GM12878 (cell line): ENCODE data around the gene UNC13B.

Experiments used
- POLR2AphosphoS5 ChIP-seq: IDR thresholded peaks from 2 replicates; pipeline ENCODE4 v1.6.1; 2011; ENCODE audit warnings: mild to moderate bottlenecking, low read length, inconsistent platforms
- TF ChIP-seq, protein P1 (sequence below): fragments of 450-650 bp; IDR thresholded peaks from 2 replicates; pipeline ENCODE4 v1.6.1; 2017; ENCODE audit warnings: antibody characterized with exemption, mild to moderate bottlenecking, moderate library complexity

DNA sequence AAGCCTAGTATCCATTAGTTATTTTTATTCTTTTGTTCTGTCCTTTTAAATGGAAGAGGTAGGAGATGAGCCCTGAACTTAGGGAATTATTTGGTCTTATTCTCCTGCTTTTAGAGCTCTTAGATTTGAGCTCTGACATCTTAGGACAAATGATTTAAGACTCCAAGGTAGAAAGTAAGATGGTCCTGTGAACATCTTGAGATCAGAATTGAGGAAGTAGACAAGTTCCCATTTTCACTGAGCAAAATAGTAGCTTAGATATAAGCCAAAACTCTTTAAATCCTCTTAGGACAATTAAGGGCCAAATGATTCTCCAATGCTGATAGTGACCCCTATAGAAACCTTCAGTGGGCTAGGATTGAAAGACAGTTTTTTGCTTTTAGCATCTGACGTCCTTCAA, 275.1 kb downstream of the UNC13B start:
- TF ChIP-seq POLR2AphosphoS5: no peak
- TF ChIP-seq, protein P1, sequence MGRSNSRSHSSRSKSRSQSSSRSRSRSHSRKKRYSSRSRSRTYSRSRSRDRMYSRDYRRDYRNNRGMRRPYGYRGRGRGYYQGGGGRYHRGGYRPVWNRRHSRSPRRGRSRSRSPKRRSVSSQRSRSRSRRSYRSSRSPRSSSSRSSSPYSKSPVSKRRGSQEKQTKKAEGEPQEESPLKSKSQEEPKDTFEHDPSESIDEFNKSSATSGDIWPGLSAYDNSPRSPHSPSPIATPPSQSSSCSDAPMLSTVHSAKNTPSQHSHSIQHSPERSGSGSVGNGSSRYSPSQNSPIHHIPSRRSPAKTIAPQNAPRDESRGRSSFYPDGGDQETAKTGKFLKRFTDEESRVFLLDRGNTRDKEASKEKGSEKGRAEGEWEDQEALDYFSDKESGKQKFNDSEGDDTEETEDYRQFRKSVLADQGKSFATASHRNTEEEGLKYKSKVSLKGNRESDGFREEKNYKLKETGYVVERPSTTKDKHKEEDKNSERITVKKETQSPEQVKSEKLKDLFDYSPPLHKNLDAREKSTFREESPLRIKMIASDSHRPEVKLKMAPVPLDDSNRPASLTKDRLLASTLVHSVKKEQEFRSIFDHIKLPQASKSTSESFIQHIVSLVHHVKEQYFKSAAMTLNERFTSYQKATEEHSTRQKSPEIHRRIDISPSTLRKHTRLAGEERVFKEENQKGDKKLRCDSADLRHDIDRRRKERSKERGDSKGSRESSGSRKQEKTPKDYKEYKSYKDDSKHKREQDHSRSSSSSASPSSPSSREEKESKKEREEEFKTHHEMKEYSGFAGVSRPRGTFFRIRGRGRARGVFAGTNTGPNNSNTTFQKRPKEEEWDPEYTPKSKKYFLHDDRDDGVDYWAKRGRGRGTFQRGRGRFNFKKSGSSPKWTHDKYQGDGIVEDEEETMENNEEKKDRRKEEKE: no peak
